Tibial nerve (tissue), 4 donors: ENCODE results near the gene CORIN. TPM values are rescaled to one million over a fixed set of nuclear protein-coding genes. Genes with fewer than 3 reads are reported as not detected.
"Not testable (repeated sequence)": the region's sequence is repeated elsewhere in the genome, so short reads cannot be mapped to it uniquely, and the experiment has no call there.

Experiments used
- DNase-seq, 2 donors: peaks; one replicate each; pipeline ENCODE4 v3.0.0-alpha.2; 2019; ENCODE audit warnings: low spot score in 2 of 2
- H3K27ac ChIP-seq, 4 donors: fragments of 200-600 bp; sonication (generic) in 3 of 4; one replicate each; pipeline ENCODE4 v1.5.1; 2017 to 2019; ENCODE audit warnings: mild to moderate bottlenecking in 1 of 4
- H3K27me3 ChIP-seq, 2 donors: fragments of 200-600 bp; sonication (generic) in 1 of 2; one replicate each; pipeline versions ENCODE4 v1.5.1 to v1.6.0; 2017 to 2019
- H3K36me3 ChIP-seq, 3 donors: fragments of 200-600 bp; sonication (generic); one replicate each; pipeline ENCODE4 v1.5.1; 2018 to 2019
- H3K4me1 ChIP-seq, 4 donors: fragments of 200-600 bp; sonication (generic) in 3 of 4; one replicate each; pipeline ENCODE4 v1.5.1; 2017 to 2019
- H3K4me3 ChIP-seq, 4 donors: fragments of 200-600 bp; sonication (generic) in 3 of 4; one replicate each; pipeline ENCODE4 v1.5.1; 2017 to 2019; ENCODE audit warnings: mild to moderate bottlenecking in 1 of 4, moderate library complexity in 1 of 4
- H3K9me3 ChIP-seq, 4 donors: fragments of 200-600 bp; sonication (generic) in 3 of 4; one replicate each; pipeline ENCODE4 v1.5.1; 2017 to 2019
- EP300 ChIP-seq, 2 donors: sonication (generic); formaldehyde crosslinking; IDR thresholded peaks; one replicate each; pipeline ENCODE4 v1.6.1; 2017; ENCODE audit warnings: antibody characterized with exemption in 2 of 2, mild to moderate bottlenecking in 1 of 2
- POLR2A ChIP-seq, 2 donors: fragments of 450-650 bp; IDR thresholded peaks; one replicate each; pipeline ENCODE4 v1.6.1; 2017; ENCODE audit warnings: antibody characterized with exemption in 2 of 2, mild to moderate bottlenecking in 2 of 2, moderate library complexity in 2 of 2
- WGBS, 2 donors: methylation state at CpG; one replicate each; pipeline ENCODE4 v1.1.5; 2018; 5-methylcytosine and 5-hydroxymethylcytosine counted together
- total RNA-seq, 4 donors: library from RNA; depleted of rRNA; stranded (reverse); fragments of >200 nt; gene quantifications; one replicate each; pipeline ENCODE4 v1.1.0, GENCODE V29; 2016
- TF ChIP-seq, protein P1 (sequence below), 5 experiments: fragments of 200-600 bp in 3 of 5; fragments of 450-650 bp in 2 of 5; sonication (generic) in 3 of 5; IDR thresholded peaks; one replicate each; pipeline ENCODE4 v1.5.1; 2016 to 2019; ENCODE audit warnings: antibody characterized with exemption in 5 of 5, mild to moderate bottlenecking in 3 of 5, moderate library complexity in 2 of 5

CORIN gene
- total RNA-seq, 4 donors from 2014 or later: 0.22 to 0.42 TPM; not detected in 2

DNA sequence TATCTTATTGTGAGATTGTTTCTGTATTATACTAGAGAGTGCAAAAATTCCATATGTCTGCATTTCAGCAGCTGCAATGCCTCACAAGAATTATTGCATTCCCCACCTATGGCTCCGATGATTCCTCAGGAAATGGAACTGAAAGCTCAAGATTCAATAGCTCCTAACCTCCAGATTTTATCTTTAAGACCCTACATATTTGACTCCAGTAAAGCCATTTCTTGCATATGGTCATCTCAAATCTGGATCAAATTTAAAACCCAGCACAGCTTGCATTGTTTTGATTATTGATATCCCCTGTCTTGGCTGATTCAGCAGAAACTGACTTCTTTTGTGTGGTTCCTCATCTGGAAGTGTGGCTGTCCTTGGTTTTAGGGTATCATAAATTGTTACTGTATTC, 142.6 kb downstream of the CORIN start:
- TF ChIP-seq EP300 (IDR thresholded peaks at IDR 0.05) (no peak), POLR2A (IDR thresholded peaks at IDR 0.05) (no peak)
- TF ChIP-seq, protein P1, sequence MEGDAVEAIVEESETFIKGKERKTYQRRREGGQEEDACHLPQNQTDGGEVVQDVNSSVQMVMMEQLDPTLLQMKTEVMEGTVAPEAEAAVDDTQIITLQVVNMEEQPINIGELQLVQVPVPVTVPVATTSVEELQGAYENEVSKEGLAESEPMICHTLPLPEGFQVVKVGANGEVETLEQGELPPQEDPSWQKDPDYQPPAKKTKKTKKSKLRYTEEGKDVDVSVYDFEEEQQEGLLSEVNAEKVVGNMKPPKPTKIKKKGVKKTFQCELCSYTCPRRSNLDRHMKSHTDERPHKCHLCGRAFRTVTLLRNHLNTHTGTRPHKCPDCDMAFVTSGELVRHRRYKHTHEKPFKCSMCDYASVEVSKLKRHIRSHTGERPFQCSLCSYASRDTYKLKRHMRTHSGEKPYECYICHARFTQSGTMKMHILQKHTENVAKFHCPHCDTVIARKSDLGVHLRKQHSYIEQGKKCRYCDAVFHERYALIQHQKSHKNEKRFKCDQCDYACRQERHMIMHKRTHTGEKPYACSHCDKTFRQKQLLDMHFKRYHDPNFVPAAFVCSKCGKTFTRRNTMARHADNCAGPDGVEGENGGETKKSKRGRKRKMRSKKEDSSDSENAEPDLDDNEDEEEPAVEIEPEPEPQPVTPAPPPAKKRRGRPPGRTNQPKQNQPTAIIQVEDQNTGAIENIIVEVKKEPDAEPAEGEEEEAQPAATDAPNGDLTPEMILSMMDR (IDR thresholded peaks at IDR 0.05): no peak
- WGBS, 2 donors: 70 to 76% methylated on average over 1 of the region's 1 CpG
- no peaks in the 10 kb centered on the region for H3K36me3 ChIP-seq
- no peaks in the 10 kb centered on the region for H3K9me3 ChIP-seq
- H3K4me1 ChIP-seq: no peaks in the 10 kb centered on the region
- no peak overlapping the region for H3K4me3 ChIP-seq
- no peak for DNase-seq
- no peaks in the 10 kb centered on the region for H3K27me3 ChIP-seq
- H3K27ac ChIP-seq: no peak overlapping the region

DNA sequence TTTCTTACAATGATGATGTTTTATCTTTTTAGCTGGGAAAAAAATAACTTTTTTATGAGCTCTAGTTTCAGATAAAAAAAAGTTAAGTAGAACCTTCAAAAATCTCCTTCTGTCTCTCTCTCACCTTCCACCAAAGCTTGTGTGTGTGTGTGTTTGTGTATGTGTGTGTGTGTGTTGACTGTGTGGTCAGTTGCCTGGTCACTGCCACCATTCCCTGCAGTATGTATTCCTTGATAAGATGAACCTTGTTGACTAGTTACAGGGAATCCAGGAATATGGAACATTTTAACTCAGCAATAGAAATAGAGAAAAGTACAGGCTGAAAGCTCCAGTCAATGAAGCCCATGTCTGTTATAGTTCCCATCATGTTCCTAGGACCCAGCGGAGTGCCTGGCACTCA, 143.5 kb downstream of the CORIN start:
- no peak for DNase-seq
- TF ChIP-seq POLR2A (IDR thresholded peaks at IDR 0.05) (no peak), EP300 (IDR thresholded peaks at IDR 0.05) (no peak)
- TF ChIP-seq, protein P1 (IDR thresholded peaks at IDR 0.05): no peak
- no peaks in the 10 kb centered on the region for H3K9me3 ChIP-seq
- no peaks in the 10 kb centered on the region for H3K36me3 ChIP-seq
- H3K27me3 ChIP-seq: no peaks in the 10 kb centered on the region
- no peak overlapping the region for H3K27ac ChIP-seq
- WGBS, 2 donors: 88 to 95% methylated on average over 1 of the region's 1 CpG
- H3K4me3 ChIP-seq: no peak overlapping the region
- H3K4me1 ChIP-seq: no peaks in the 10 kb centered on the region

DNA sequence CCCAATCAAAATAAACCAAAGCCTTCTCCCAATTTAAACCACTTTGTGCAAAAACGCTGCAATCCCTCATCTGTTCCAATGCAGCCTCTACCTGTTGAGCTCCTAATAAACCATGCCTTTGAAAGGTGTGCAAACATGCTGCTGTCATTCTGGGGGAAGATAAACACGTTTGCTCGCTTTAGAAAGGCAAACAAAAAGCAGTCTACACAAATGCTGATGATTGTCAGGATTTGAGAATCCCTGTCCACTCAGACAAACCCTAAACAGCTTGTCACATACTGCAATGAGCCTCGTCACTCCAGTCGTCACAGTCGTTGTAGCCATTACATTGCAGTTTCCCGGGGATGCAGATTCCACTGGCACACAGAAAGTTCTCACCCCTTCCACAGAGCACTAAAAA, 145.2 kb downstream of the CORIN start:
- WGBS, 2 donors: 54 to 58% methylated on average over 7 of the region's 7 CpGs
- Histone ChIP-seq H3K4me3 (no peak overlapping the region), H3K27me3 (no peaks in the 10 kb centered on the region), H3K27ac (no peak overlapping the region), H3K36me3 (no peaks in the 10 kb centered on the region), H3K4me1 (no peaks in the 10 kb centered on the region), H3K9me3 (no peaks in the 10 kb centered on the region)
- TF ChIP-seq EP300 (IDR thresholded peaks at IDR 0.05) (no peak), POLR2A (IDR thresholded peaks at IDR 0.05) (no peak)
- TF ChIP-seq, protein P1 (IDR thresholded peaks at IDR 0.05): no peak
- no peak for DNase-seq

DNA sequence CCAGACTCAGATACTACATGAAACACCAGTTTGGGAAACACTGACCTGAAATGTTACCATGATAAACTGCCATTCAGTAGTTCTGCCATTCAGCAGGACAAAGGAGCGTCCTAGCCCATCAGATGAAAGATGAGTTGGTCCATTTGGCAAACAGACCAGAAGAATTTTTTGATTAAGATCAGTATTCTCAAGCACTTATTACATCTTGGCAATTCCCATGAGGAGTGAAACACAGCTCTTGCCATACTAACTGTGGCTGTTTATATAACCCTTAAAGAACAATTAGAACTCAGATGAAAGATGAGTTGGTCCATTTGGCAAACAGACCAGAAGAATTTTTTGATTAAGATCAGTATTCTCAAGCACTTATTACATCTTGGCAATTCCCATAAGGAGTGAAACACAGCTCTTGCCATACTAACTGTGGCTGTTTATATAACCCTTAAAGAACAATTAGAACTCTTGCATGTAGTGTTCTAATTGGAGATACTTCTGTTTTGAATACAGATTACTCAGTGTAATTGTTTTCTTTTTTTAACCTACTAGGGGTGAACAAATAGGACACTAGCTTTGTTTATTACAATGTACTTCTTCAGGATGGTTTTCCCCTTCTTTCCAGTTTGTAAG, 146.0 kb downstream of the CORIN start:
- H3K4me1 ChIP-seq, H3K9me3 ChIP-seq, H3K4me3 ChIP-seq, H3K36me3 ChIP-seq, DNase-seq, H3K27me3 ChIP-seq, H3K27ac ChIP-seq: not testable (repeated sequence)
- WGBS, 2 donors: 77 to 87% methylated on average over 1 of the region's 1 CpG

DNA sequence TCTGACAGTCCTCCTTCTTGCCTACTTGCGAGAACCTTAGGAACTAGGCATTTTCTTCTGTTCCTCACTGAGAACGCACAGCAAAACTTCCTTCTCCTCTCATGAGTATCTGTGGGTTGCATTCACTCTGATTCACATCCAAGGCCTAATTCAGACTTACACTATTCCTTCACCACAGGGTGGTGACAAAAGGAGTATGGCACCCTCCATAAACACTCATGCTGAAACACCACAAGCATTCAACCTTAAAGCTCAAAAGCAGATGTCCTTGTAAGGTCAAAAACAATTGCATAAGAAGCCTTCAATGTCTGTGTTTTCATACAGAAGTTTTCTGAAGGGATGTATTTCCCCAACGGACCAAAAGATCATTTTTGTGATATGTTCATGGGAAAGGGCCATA, 147.3 kb downstream of the CORIN start:
- H3K27ac ChIP-seq: no peak overlapping the region
- DNase-seq: no peak
- TF ChIP-seq POLR2A (IDR thresholded peaks at IDR 0.05) (no peak), EP300 (IDR thresholded peaks at IDR 0.05) (no peak)
- TF ChIP-seq, protein P1 (IDR thresholded peaks at IDR 0.05): no peak
- no peaks in the 10 kb centered on the region for H3K4me1 ChIP-seq
- no peaks in the 10 kb centered on the region for H3K27me3 ChIP-seq
- 82 to 85% methylated on average over 3 of the region's 3 CpGs for WGBS, 2 donors
- H3K4me3 ChIP-seq: no peak overlapping the region
- no peaks in the 10 kb centered on the region for H3K9me3 ChIP-seq
- no peaks in the 10 kb centered on the region for H3K36me3 ChIP-seq
